ENCODE results near the gene COL17A1.

Gene COL17A1

GRCh38 chr10:104119996-104120395 lies 34.3 kb upstream of the COL17A1 start:
- Histone ChIP-seq H3K9me3 (ENCODE audit: severe bottlenecking) (no peaks in the 10 kb centered on the region), H3K27me3 (ENCODE audit: insufficient read depth, poor library complexity, severe bottlenecking) (no peaks in the 10 kb centered on the region), H3K4me1 (ENCODE audit: insufficient read depth, poor library complexity, severe bottlenecking) (peaks cover 68% of the 10 kb centered on the region), H3K4me3 (ENCODE audit: severe bottlenecking) (no peak overlapping the region), H3K27ac (ENCODE audit: poor library complexity, severe bottlenecking) (peak overlapping the region; percentile 99), H3K36me3 (ENCODE audit: low read depth) (peaks cover 20% of the 10 kb centered on the region)
- DNase-seq (ENCODE audit: low spot score) (no peak), ATAC-seq (ENCODE audit: low read depth) (peak; percentile 0; the same call in 1 of the 3 replicates)
- TF ChIP-seq CTCF (IDR thresholded peaks at IDR 0.05; ENCODE audit: poor library complexity, severe bottlenecking) = no peak

- Histone ChIP-seq H3K9me3 (ENCODE audit: severe bottlenecking) (no peaks in the 10 kb centered on the region), H3K4me1 (ENCODE audit: insufficient read depth, poor library complexity, severe bottlenecking) (peaks cover 58% of the 10 kb centered on the region), H3K4me3 (ENCODE audit: severe bottlenecking) (no peak overlapping the region), H3K36me3 (ENCODE audit: low read depth) (peaks cover under 1% of the 10 kb centered on the region; the same call in 1 of the 2 replicates), H3K27ac (ENCODE audit: poor library complexity, severe bottlenecking) (peak overlapping the region; percentile 99), H3K27me3 (ENCODE audit: insufficient read depth, poor library complexity, severe bottlenecking) (no peaks in the 10 kb centered on the region)
- TF ChIP-seq CTCF (IDR thresholded peaks at IDR 0.05; ENCODE audit: poor library complexity, severe bottlenecking) = no peak
- ATAC-seq (ENCODE audit: low read depth) = peak; percentile 73
- DNase-seq (ENCODE audit: low spot score) = peak; percentile 62
Observed at GRCh38 chr10:104117839-104118323, 32.2 kb upstream of the COL17A1 start.

GRCh38 chr10:104113376-104113956 lies 27.8 kb upstream of the COL17A1 start:
- Histone ChIP-seq H3K4me1 (ENCODE audit: insufficient read depth, poor library complexity, severe bottlenecking) (peaks cover 53% of the 10 kb centered on the region), H3K27me3 (ENCODE audit: insufficient read depth, poor library complexity, severe bottlenecking) (no peaks in the 10 kb centered on the region), H3K4me3 (ENCODE audit: severe bottlenecking) (no peak overlapping the region), H3K9me3 (ENCODE audit: severe bottlenecking) (peaks cover 8% of the 10 kb centered on the region), H3K36me3 (ENCODE audit: low read depth) (no peaks in the 10 kb centered on the region; the same call in 1 of the 2 replicates), H3K27ac (ENCODE audit: poor library complexity, severe bottlenecking) (no peak overlapping the region)
- no peak for ATAC-seq (ENCODE audit: low read depth)
- no peak for DNase-seq (ENCODE audit: low spot score)
- TF ChIP-seq CTCF (IDR thresholded peaks at IDR 0.05; ENCODE audit: poor library complexity, severe bottlenecking) = no peak

- TF ChIP-seq CTCF (IDR thresholded peaks at IDR 0.05; ENCODE audit: poor library complexity, severe bottlenecking) = no peak
- DNase-seq (ENCODE audit: low spot score) (no peak), ATAC-seq (ENCODE audit: low read depth) (peak; percentile 99)
- peak overlapping the region; percentile 94 for H3K27ac ChIP-seq (ENCODE audit: poor library complexity, severe bottlenecking)
- peaks cover 22% of the 10 kb centered on the region for H3K4me1 ChIP-seq (ENCODE audit: insufficient read depth, poor library complexity, severe bottlenecking)
- H3K9me3 ChIP-seq (ENCODE audit: severe bottlenecking) = peaks cover 8% of the 10 kb centered on the region
- no peaks in the 10 kb centered on the region; the same call in 1 of the 2 replicates for H3K36me3 ChIP-seq (ENCODE audit: low read depth)
- H3K27me3 ChIP-seq (ENCODE audit: insufficient read depth, poor library complexity, severe bottlenecking) = no peaks in the 10 kb centered on the region
- H3K4me3 ChIP-seq (ENCODE audit: severe bottlenecking) = no peak overlapping the region
Observed at GRCh38 chr10:104109908-104110662, 24.4 kb upstream of the COL17A1 start.

Measured in RWPE2 (cell line).